ENCODE data around the gene GAS7.

- TF ChIP-seq ZBTB21 (CRISPR knock-in tag; IDR thresholded peaks at IDR 0.05; ENCODE audit: borderline replicate concordance) (no peak), ESRRA (CRISPR knock-in tag; IDR thresholded peaks at IDR 0.05; ENCODE audit: borderline replicate concordance) (no peak), ZSCAN18 (CRISPR knock-in tag; IDR thresholded peaks at IDR 0.05) (no peak), OVOL2 (CRISPR knock-in tag; IDR thresholded peaks at IDR 0.05; ENCODE audit: borderline replicate concordance) (no peak), JAZF1 (CRISPR knock-in tag; IDR thresholded peaks at IDR 0.05) (no peak), CTCF (IDR thresholded peaks at IDR 0.05) (no peak), IRF2 (CRISPR knock-in tag; IDR thresholded peaks at IDR 0.05; ENCODE audit: borderline replicate concordance, low read depth) (no peak)
Measured at GRCh38 chr17:10053782-10054540, 144.4 kb downstream of the GAS7 start.

All from WTC11 (cell line).